Measurements from ENCODE around the gene ACMSD.

ACMSD gene

DNA sequence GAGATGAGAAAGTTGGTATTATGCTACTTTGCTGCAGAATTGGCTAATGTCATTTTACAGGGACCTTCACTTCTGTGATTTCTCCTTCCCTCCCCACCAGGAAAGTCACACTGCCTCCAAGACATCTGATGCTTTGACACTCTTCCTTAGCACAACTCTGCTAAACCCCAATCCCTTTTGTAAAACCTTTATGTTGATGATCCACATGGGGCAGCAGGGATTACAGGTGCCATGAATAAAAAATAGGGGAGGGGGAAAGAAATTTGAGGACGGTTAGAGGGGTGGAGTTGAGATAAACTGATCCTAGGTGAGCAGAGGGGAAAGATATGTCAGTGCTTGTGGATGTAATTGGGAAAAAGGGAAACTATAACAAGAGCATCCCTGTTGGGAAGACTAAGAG, 106.6 kb downstream of the ACMSD start:
- DNase-seq = no peak

GRCh38 chr2:134946073-134946472, 107.7 kb downstream of the ACMSD start:
- no peak for DNase-seq

DNA sequence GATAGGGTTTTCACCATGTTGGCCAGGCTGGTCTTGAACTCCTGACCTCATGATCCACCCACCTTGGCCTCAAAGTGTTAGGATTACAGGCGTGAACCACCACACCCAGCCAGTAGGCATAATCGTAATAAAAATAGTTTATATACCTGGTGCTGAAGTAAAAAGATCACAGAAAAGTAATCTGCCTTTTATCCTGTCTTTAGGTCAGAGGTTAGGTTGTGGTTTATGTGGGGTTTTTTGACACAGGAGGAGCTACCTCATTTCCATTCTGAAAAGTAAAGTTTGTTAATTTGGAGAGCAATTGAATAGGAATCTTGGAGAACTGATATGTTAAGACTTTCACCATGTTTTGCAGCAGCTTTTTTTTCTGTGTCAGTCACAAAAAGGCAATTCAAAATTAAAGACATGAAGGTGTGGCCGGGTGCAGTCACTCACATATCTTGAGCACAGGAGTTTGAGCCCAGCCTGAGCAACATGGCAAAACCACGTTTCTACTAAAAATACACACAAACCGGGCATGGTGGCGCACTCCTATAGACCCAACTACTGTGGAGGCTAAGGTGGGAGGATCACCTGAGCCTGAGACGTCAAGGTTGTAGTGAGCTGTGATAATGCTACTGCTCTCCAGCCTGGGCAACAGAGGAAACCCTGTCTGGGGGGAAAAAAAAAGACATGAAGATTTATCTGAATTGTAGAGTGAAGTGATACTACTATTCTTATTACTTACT, 111.7 kb downstream of the ACMSD start:
- no peak for DNase-seq

DNA sequence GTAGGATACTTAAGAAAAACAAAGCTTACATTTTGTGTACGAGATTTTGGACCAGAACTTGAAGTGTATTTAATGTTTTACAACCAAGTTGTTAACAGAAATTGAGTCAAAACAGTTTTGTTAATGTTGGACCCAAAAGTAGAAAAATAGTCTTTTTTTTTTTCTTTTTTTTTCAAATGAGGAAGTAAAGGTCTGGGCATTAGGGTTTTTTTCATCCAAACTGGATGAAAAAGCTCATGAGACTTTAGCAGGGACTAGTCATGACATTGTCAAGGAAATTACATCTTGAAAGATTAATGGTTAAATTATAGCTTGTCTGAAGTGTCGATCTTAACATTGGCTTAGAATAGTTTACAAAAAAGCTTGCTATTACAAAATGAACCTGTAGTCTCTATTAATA, 112.5 kb downstream of the ACMSD start:
- DNase-seq = no peak
